Sigmoid colon (tissue), 7 donors: ENCODE data around the gene PREP. TPM values are rescaled to one million over a fixed set of nuclear protein-coding genes. Genes with fewer than 3 reads are reported as not detected.

Experiments used
- DNase-seq: peaks from one replicate; pipeline ENCODE4 v3.0.0-alpha.2; 2019
- H3K27ac ChIP-seq, 4 donors: fragments of 200-600 bp; sonication (generic); one replicate each; pipeline ENCODE4 v1.5.1; 2016 to 2019; ENCODE audit warnings: mild to moderate bottlenecking in 1 of 4
- H3K27me3 ChIP-seq, 3 donors: fragments of 200-600 bp; sonication (generic); one replicate each; pipeline ENCODE4 v1.5.1; 2019; ENCODE audit warnings: mild to moderate bottlenecking in 1 of 3
- H3K36me3 ChIP-seq, 4 donors: fragments of 200-600 bp; sonication (generic); one replicate each; pipeline ENCODE4 v1.5.1; 2016 to 2019
- H3K4me1 ChIP-seq, 4 donors: fragments of 200-600 bp; sonication (generic); one replicate each; pipeline ENCODE4 v1.5.1; 2017 to 2019
- H3K4me3 ChIP-seq, 4 donors: fragments of 200-600 bp; sonication (generic); one replicate each; pipeline ENCODE4 v1.5.1; 2017 to 2019; ENCODE audit warnings: mild to moderate bottlenecking in 2 of 4, moderate library complexity in 1 of 4
- H3K9me3 ChIP-seq, 4 donors: fragments of 200-600 bp in 3 of 4; sonication (generic) in 3 of 4; one replicate each; pipeline versions ENCODE4 v1.5.1 to v1.6.1; 2013 to 2019
- EP300 ChIP-seq, 4 donors: sonication (generic); formaldehyde crosslinking; IDR thresholded peaks; one replicate each; pipeline ENCODE4 v1.6.1; 2017; ENCODE audit warnings: antibody characterized with exemption in 4 of 4
- POLR2A ChIP-seq, 2 donors: fragments of 450-650 bp; IDR thresholded peaks; one replicate each; pipeline ENCODE4 v1.6.1; 2016; ENCODE audit warnings: antibody characterized with exemption in 2 of 2, mild to moderate bottlenecking in 2 of 2, moderate library complexity in 2 of 2
- POLR2AphosphoS5 ChIP-seq, 4 donors: sonication (generic); formaldehyde crosslinking; IDR thresholded peaks; one replicate each; pipeline ENCODE4 v1.6.1; 2017; ENCODE audit warnings: antibody characterized with exemption in 4 of 4
- WGBS, 2 donors: extraction: QIAGEN DNeasy Blood & Tissue Kit; methylation state at CpG; one replicate each; pipeline ENCODE4 v1.1.7; 2013; 5-methylcytosine and 5-hydroxymethylcytosine counted together
- intact Hi-C: fragments of 100-400 bp; cut with DNase I; formaldehyde crosslinking; loops from one replicate; pipeline ENCODE4 v1.15.1; 2023
- polyA plus RNA-seq, 3 donors: library from polyadenylated mRNA; stranded (reverse); fragments of 200-250 nt; gene quantifications; one replicate each; pipeline ENCODE4 v1.2.3, GENCODE V29; 2013
- total RNA-seq, 4 donors: library from RNA; depleted of rRNA; stranded (reverse); fragments of >200 nt; gene quantifications; one replicate each; pipeline ENCODE4 v1.1.0, GENCODE V29; 2016
- TF ChIP-seq, protein P1 (sequence below), 4 experiments: fragments of 450-650 bp in 3 of 4; fragments of 200-600 bp in 1 of 4; IDR thresholded peaks; one replicate each; pipeline ENCODE4 v1.5.1; 2016 to 2019; ENCODE audit warnings: antibody characterized with exemption in 4 of 4, mild to moderate bottlenecking in 3 of 4, moderate library complexity in 2 of 4
- donor health status: healthy with polysubstance abuse.
- donor health status: Bipolar disorder and iron deficiency.
- donor health status: healthy.

PREP gene
- total and polyA plus RNA-seq, 7 donors: 14.1 to 47.9 (median 23.5) TPM

DNA sequence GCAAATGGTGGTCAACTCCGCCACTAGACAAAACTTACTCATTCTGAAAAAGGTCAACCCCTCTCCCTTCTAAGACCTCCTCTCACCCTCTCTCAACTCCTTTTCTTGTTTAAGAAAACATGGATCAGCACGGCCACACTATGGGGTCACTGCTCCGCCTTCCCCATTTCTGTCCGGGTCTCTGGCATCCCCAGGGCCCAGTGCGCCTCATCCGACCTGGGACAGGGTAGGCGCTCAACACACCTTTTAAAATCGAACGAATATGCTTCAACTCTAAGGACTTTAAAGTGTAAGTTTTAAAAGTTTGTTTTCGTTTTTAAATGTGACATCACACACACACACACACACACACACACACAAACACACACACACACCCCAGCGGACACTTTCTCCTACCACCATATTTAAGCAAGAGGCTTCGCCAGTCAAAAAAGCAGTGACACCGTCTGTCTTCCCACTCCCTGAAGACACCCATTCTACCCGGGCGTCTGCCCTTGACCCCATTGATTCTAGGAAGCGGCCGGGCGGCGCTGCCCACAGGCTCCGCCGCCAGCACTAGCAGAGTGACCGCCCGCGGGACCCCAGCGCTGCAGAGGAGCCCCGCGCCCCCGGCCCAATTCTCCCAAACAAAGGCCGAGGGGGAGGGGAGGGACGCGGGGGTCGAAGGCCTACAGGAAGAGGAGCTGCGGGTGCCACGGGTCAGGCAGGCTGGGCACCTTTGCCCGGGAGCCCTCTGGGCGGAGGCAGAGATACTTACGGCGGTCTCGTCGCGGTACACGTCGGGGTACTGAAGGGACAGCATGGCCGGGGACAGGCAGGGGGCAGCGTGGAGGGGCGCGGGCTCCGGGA, 568 bp downstream of the PREP start:
- H3K4me3 ChIP-seq: peak overlapping the region; percentile 86 to 95 (median 90)
- H3K4me1 ChIP-seq: peaks cover 0 to 30% (median 25%) of the 10 kb centered on the region in 4 donors
- no peaks in the 10 kb centered on the region for H3K27me3 ChIP-seq
- no peaks in the 10 kb centered on the region for H3K9me3 ChIP-seq
- WGBS, 2 donors: 2 to 5% methylated on average over 48 of the region's 48 CpGs
- no peak for TF ChIP-seq POLR2A (IDR thresholded peaks at IDR 0.05)
- H3K36me3 ChIP-seq: no peaks in the 10 kb centered on the region
- intact Hi-C loops: loop anchor here (2.0 to 5.0 kb wide), 2 partner anchors 76 to 265 kb away; a partner anchor contains a TSS
- peak; percentile 65 for DNase-seq
- peak overlapping the region; percentile 66 to 89 (median 83) for H3K27ac ChIP-seq

DNA sequence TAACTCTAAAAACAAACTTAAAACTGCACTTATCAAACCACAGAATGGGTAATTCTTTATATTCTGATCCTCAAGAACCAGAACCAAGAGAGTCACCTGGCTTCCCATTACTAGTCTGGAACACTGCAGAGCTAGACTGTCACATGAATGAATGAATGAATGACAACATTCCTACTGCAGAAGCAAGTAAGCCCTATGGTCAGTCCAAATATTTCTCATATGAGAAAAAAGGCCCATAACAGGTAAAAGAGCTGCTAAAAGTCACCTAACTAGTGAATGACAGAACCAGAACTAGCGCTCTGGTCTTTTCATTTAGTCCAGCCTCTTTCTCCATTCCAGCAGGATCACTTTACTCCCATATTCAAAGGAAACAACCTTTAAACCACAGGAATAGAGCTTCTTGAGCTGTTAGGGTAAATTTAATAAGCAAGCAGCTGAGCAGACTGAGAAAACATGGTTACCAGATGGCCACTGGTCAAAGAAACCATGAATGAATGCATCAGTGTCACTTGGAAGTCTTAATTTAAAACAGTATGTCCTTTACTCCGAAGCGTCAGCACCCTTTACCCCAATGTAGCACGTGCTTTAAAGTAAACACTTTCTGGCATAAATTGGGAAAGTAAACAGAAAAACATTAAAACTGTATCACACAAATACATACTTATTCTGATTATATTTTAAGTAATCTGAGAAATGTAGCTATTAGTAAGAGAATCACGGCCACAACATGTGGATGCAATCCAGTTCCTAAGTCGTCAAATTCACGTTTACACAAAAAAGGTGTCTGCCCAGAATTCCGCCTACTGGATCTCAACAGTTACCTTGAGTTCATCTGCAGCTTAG, 1.4 kb downstream of the PREP start:
- H3K27ac ChIP-seq: peak overlapping the region in 2 of 4 donors; percentile 13 to 78
- TF ChIP-seq EP300 (IDR thresholded peaks at IDR 0.05): no peak
- no peak for TF ChIP-seq POLR2AphosphoS5 (IDR thresholded peaks at IDR 0.05)
- TF ChIP-seq, protein P1, sequence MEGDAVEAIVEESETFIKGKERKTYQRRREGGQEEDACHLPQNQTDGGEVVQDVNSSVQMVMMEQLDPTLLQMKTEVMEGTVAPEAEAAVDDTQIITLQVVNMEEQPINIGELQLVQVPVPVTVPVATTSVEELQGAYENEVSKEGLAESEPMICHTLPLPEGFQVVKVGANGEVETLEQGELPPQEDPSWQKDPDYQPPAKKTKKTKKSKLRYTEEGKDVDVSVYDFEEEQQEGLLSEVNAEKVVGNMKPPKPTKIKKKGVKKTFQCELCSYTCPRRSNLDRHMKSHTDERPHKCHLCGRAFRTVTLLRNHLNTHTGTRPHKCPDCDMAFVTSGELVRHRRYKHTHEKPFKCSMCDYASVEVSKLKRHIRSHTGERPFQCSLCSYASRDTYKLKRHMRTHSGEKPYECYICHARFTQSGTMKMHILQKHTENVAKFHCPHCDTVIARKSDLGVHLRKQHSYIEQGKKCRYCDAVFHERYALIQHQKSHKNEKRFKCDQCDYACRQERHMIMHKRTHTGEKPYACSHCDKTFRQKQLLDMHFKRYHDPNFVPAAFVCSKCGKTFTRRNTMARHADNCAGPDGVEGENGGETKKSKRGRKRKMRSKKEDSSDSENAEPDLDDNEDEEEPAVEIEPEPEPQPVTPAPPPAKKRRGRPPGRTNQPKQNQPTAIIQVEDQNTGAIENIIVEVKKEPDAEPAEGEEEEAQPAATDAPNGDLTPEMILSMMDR (IDR thresholded peaks at IDR 0.05): no peak
- TF ChIP-seq POLR2A (IDR thresholded peaks at IDR 0.05): no peak
- peaks cover 0 to 4% (median 0%) of the 10 kb centered on the region in 4 donors for H3K36me3 ChIP-seq
- H3K9me3 ChIP-seq: no peaks in the 10 kb centered on the region
- no peak for DNase-seq
- 16 to 61% methylated on average over 8 of the region's 8 CpGs for WGBS, 2 donors
- H3K27me3 ChIP-seq: no peaks in the 10 kb centered on the region
- H3K4me1 ChIP-seq: peaks cover 0 to 30% (median 25%) of the 10 kb centered on the region in 4 donors
- peak overlapping the region; percentile 86 to 95 (median 90) for H3K4me3 ChIP-seq
- intact Hi-C loops: loop anchor here (2.0 to 5.0 kb wide), 2 partner anchors 75 to 264 kb away; a partner anchor contains a TSS

DNA sequence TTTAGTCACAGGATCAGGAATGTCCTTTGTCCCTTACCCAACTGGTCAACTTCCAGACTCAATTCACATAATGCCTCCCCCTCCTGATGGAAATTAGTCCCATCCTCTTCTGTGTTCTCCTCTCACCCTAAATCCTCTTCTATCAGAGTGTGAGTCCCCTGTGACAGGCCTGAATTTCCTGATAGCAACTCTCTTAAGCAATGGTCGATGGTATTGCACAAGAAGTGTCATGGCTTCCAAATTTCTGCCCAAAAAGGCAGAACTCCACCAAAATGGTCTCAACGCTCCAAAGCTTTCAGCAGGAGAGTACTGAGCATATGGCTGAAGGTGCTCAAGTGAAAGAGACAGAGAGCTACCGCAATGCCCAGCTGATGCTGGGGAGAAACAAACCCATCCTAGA, 2.4 kb downstream of the PREP start:
- TF ChIP-seq, protein P1 (IDR thresholded peaks at IDR 0.05): no peak
- TF ChIP-seq EP300 (IDR thresholded peaks at IDR 0.05): no peak
- no peak for TF ChIP-seq POLR2AphosphoS5 (IDR thresholded peaks at IDR 0.05)
- TF ChIP-seq POLR2A (IDR thresholded peaks at IDR 0.05): no peak
- Histone ChIP-seq H3K36me3 (peaks cover 0 to 14% (median 3%) of the 10 kb centered on the region in 4 donors), H3K27me3 (no peaks in the 10 kb centered on the region), H3K4me1 (peaks cover 0 to 30% (median 25%) of the 10 kb centered on the region in 4 donors), H3K4me3 (no peak overlapping the region), H3K27ac (no peak overlapping the region), H3K9me3 (no peaks in the 10 kb centered on the region)
- intact Hi-C loops: loop anchor here (5.0 kb wide), 1 partner anchor 263 kb away; a partner anchor contains a TSS
- WGBS, 2 donors: 86 to 91% methylated on average over 3 of the region's 3 CpGs
- no peak for DNase-seq

DNA sequence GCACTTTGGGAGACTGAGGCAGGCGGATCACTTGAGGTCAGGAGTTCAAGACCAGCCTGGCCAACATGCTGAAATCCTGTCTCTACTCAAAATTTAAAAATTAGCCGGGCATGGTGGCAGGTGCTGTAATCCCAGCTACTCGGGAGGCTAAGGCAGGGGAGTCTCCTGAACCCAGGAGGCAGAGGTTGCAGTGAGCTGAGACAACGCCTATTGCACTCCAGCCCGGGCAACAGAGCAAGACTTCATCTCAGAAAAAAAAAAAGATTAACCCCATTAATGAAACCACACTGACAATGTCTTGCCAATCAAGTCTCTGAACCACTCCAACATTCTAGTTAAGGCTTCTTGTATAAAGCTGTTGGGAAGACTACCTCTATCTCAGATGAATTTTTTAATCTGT, 4.0 kb downstream of the PREP start:
- no peak overlapping the region for H3K4me3 ChIP-seq
- no peak for DNase-seq
- no peaks in the 10 kb centered on the region for H3K9me3 ChIP-seq
- H3K27ac ChIP-seq: no peak overlapping the region
- peaks cover 0 to 28% (median 21%) of the 10 kb centered on the region in 4 donors for H3K4me1 ChIP-seq
- peaks cover 0 to 27% (median 5%) of the 10 kb centered on the region in 4 donors for H3K36me3 ChIP-seq
- no peaks in the 10 kb centered on the region for H3K27me3 ChIP-seq
- intact Hi-C loops: no loop called here
- 38 to 71% methylated on average over 5 of the region's 5 CpGs for WGBS, 2 donors
- TF ChIP-seq POLR2A (IDR thresholded peaks at IDR 0.05) (no peak), POLR2AphosphoS5 (IDR thresholded peaks at IDR 0.05) (no peak)

DNA sequence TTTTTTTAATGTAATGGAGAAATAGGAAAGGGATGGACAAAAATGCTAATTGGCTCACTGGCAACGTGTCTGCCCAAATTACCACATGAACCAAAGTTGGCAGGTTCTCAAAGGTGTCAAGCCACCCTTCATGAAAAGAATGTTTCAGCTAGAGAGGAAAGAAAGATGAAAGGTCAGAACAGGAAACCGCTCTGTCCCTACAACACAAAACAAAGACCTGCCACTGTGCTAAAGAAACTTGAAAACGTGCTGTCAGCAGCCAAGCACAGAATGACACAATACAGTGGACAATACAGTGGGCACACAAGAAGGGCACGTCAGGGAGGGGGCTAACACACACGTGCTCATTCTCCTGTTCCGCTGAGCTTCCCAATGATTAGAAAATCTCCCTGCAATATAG, 4.9 kb downstream of the PREP start:
- TF ChIP-seq POLR2A (IDR thresholded peaks at IDR 0.05): no peak
- TF ChIP-seq, protein P1 (IDR thresholded peaks at IDR 0.05): no peak
- TF ChIP-seq POLR2AphosphoS5 (IDR thresholded peaks at IDR 0.05): no peak
- TF ChIP-seq EP300 (IDR thresholded peaks at IDR 0.05): no peak
- Histone ChIP-seq H3K36me3 (peaks cover 0 to 27% (median 5%) of the 10 kb centered on the region in 4 donors), H3K9me3 (no peaks in the 10 kb centered on the region), H3K27me3 (no peaks in the 10 kb centered on the region), H3K4me1 (peaks cover 0 to 22% (median 17%) of the 10 kb centered on the region in 4 donors), H3K27ac (no peak overlapping the region), H3K4me3 (no peak overlapping the region)
- intact Hi-C loops: no loop called here
- 25 to 57% methylated on average over 6 of the region's 6 CpGs for WGBS, 2 donors
- DNase-seq: no peak
